ENCODE measurements around the gene TBC1D22A. TPM values are rescaled to one million over a fixed set of nuclear protein-coding genes. Genes with fewer than 3 reads are reported as not detected.

Gene TBC1D22A
- total and polyA plus RNA-seq, 2 donors (not counting 3 experiments of a cell fraction or from before 2014, with no cell fraction given), result 26.1 to 32.4 TPM

DNA sequence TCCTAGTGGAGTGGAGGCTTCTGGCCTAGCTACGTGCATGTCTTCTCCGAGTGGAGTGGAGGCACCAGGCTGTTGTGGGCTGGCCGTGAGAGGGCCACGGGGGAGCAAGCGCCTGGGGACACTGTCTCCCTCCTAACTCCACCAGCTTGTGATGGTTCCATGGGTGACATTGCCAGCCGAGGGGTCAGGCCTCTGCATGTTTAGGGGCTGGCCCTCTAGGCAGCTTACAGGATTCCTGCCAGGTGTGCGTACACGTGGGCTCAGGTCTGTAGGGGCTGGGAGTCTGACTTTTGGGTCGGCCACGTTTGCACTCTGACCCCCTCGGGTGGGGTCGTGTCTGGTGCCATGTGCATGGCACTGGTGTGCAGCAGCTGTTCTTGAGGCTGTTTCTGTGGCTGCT lies 31.6 kb downstream of the TBC1D22A start:
- no peak overlapping the region for H3K9ac ChIP-seq (replicated peaks; ENCODE audit: extremely low read depth, insufficient read depth, low read length)
- POLR2A ChIA-PET, result interaction anchor here (1.2 kb wide), 1 partner anchor 32 kb away, joined by 3 read pairs; the partner anchor contains the start of gene TBC1D22A
- no peak for TF ChIP-seq MYC (IDR thresholded peaks at IDR 0.05; ENCODE audit: low read depth, low read length)
- no peak for TF ChIP-seq JUN (IDR thresholded peaks at IDR 0.05; ENCODE audit: borderline replicate concordance, insufficient read depth, insufficient read length, low read depth)
- no peak for TF ChIP-seq POLR2AphosphoS5 (IDR thresholded peaks at IDR 0.05; ENCODE audit: insufficient read depth, low read depth, low read length)
- H4K20me1 ChIP-seq (replicated peaks; ENCODE audit: control insufficient read depth, extremely low read depth, insufficient read depth, low read length), result no peaks in the 10 kb centered on the region
- intact Hi-C loops (cut with micrococcal nuclease), result loop anchor here (10.0 kb wide), 1 partner anchor 1691 kb away; a partner anchor contains a TSS
- no peak for FAIRE-seq
- CTCF ChIA-PET, result interaction anchor here (1.0 to 5.1 kb wide), 5 partner anchors 9 to 52 kb away, joined by 3 to 36 read pairs (median 4); partner anchors contain the start of gene TBC1D22A
- peaks cover 29% of the 10 kb centered on the region for H3K4me1 ChIP-seq (ENCODE audit: control insufficient read depth, extremely low read depth, insufficient read depth, low read length)
- H3K27me3 ChIP-seq (ENCODE audit: control insufficient read depth in 2 of 2, insufficient read depth in 2 of 2, low read length in 2 of 2), result no peaks in the 10 kb centered on the region
- H3K4me2 ChIP-seq (ENCODE audit: insufficient read depth, low read length), result no peak overlapping the region
- no peak for DNase-seq (ENCODE audit: low read depth, low spot score)
- dilution Hi-C loops (cut with MboI; ENCODE audit: extremely low pct_ligation_motif_present, low sequenced_read_pairs), result no loop called here
- peaks cover 0 to 16% of the 10 kb centered on the region in 2 experiments for H3K36me3 ChIP-seq (ENCODE audit: control insufficient read depth in 2 of 2, extremely low read depth in 1 of 2, insufficient read depth in 2 of 2, low read length in 2 of 2)
- no TSS peak for BruUV-seq (replicated peaks)
- H2AFZ ChIP-seq (ENCODE audit: low read depth, low read length), result no peak overlapping the region
- H3K9me3 ChIP-seq (replicated peaks; ENCODE audit: control insufficient read depth, insufficient read depth, low read length), result no peaks in the 10 kb centered on the region
- H3K9me1 ChIP-seq (replicated peaks; ENCODE audit: control insufficient read depth, extremely low read depth, insufficient read depth, low read length), result no peaks in the 10 kb centered on the region
- H3K27ac ChIP-seq (ENCODE audit: insufficient read depth, low read depth, low read length), result no peak overlapping the region
- H3K4me3 ChIP-seq (replicated peaks in 1 of 3; ENCODE audit: insufficient read depth in 1 of 3, low read depth in 1 of 3, low read length in 3 of 3), result no peak overlapping the region
- peaks cover 2% of the 10 kb centered on the region for H3K79me2 ChIP-seq (ENCODE audit: control insufficient read depth, insufficient read depth, low read length)

- dilution Hi-C loops (cut with MboI; ENCODE audit: extremely low pct_ligation_motif_present, low sequenced_read_pairs) (no loop called here), intact Hi-C loops (cut with micrococcal nuclease) (loop anchor here (10.0 kb wide), 1 partner anchor 1690 kb away; a partner anchor contains a TSS)
- ChIA-PET POLR2A (interaction anchor here (1.2 kb wide), 1 partner anchor 32 kb away, joined by 3 read pairs; the partner anchor contains the start of gene TBC1D22A), CTCF (interaction anchor here (1.0 to 5.1 kb wide), 6 partner anchors 8 to 52 kb away, joined by 3 to 36 read pairs (median 4); partner anchors contain the start of gene TBC1D22A)
- peaks cover 30% of the 10 kb centered on the region for H3K4me1 ChIP-seq (ENCODE audit: control insufficient read depth, extremely low read depth, insufficient read depth, low read length)
- peaks cover 0 to 17% of the 10 kb centered on the region in 2 experiments for H3K36me3 ChIP-seq (ENCODE audit: control insufficient read depth in 2 of 2, extremely low read depth in 1 of 2, insufficient read depth in 2 of 2, low read length in 2 of 2)
- no peak for TF ChIP-seq JUN (IDR thresholded peaks at IDR 0.05; ENCODE audit: borderline replicate concordance, insufficient read depth, insufficient read length, low read depth)
- TF ChIP-seq CTCF (IDR thresholded peaks at IDR 0.05; ENCODE audit: extremely low read depth in 1 of 2, insufficient read depth in 1 of 2, low read depth in 1 of 2, low read length in 2 of 2), result no peak
- TF ChIP-seq GATA2 (IDR thresholded peaks at IDR 0.05; ENCODE audit: insufficient read depth, insufficient read length, low read depth, low read length), result no peak
- no peak for TF ChIP-seq POLR2A (IDR thresholded peaks at IDR 0.05; ENCODE audit: low read depth, low read length)
- no peak for TF ChIP-seq MAX (IDR thresholded peaks at IDR 0.05; ENCODE audit: insufficient read depth, insufficient read length)
- TF ChIP-seq EZH2 (IDR thresholded peaks at IDR 0.05; ENCODE audit: borderline replicate concordance, low read depth, low read length, severe bottlenecking), result no peak
- TF ChIP-seq FOS (IDR thresholded peaks at IDR 0.05; ENCODE audit: borderline replicate concordance, insufficient read depth, low read length), result no peak
- TF ChIP-seq POLR2AphosphoS5 (IDR thresholded peaks at IDR 0.05; ENCODE audit: insufficient read depth, low read depth, low read length), result no peak
- TF ChIP-seq MYC (IDR thresholded peaks at IDR 0.05; ENCODE audit: low read depth, low read length), result no peak
- no peak for DNase-seq (ENCODE audit: low read depth, low spot score)
- H4K20me1 ChIP-seq (replicated peaks; ENCODE audit: control insufficient read depth, extremely low read depth, insufficient read depth, low read length), result no peaks in the 10 kb centered on the region
- no peaks in the 10 kb centered on the region for H3K9me1 ChIP-seq (replicated peaks; ENCODE audit: control insufficient read depth, extremely low read depth, insufficient read depth, low read length)
- H3K9me3 ChIP-seq (replicated peaks; ENCODE audit: control insufficient read depth, insufficient read depth, low read length), result no peaks in the 10 kb centered on the region
- FAIRE-seq, result no peak
- peaks cover 2% of the 10 kb centered on the region for H3K79me2 ChIP-seq (ENCODE audit: control insufficient read depth, insufficient read depth, low read length)
- no peak overlapping the region for H3K4me2 ChIP-seq (ENCODE audit: insufficient read depth, low read length)
- H2AFZ ChIP-seq (ENCODE audit: low read depth, low read length), result no peak overlapping the region
- no TSS peak for BruUV-seq (replicated peaks)
- H3K4me3 ChIP-seq (replicated peaks in 1 of 3; ENCODE audit: insufficient read depth in 1 of 3, low read depth in 1 of 3, low read length in 3 of 3), result no peak overlapping the region
- H3K9ac ChIP-seq (replicated peaks; ENCODE audit: extremely low read depth, insufficient read depth, low read length), result no peak overlapping the region
- H3K27me3 ChIP-seq (ENCODE audit: control insufficient read depth in 2 of 2, insufficient read depth in 2 of 2, low read length in 2 of 2), result no peaks in the 10 kb centered on the region
- H3K27ac ChIP-seq (ENCODE audit: insufficient read depth, low read depth, low read length), result no peak overlapping the region
These were observed 32.0 kb downstream of the TBC1D22A start for GRCh38 chr22:46794491-46794890.
